ENCODE data around the gene RALGPS1. TPM values are rescaled to one million over a fixed set of nuclear protein-coding genes. Genes with fewer than 3 reads are reported as not detected.

RALGPS1 gene
- total and polyA plus RNA-seq, 10 donors = 2.5 to 27.3 (median 14.1) TPM

GRCh38 chr9:127181315-127181580 lies 266.7 kb downstream of the RALGPS1 start:
- Histone ChIP-seq H3K9me3 (no peaks in the 10 kb centered on the region), H3K27me3 (replicated peaks in 1 of 7) (no peaks in the 10 kb centered on the region), H3K27ac (peak overlapping the region in 5 of 8 donors; percentile 69 to 88 (median 81)), H3K4me3 (no peak overlapping the region), H3K36me3 (peaks cover 0 to 10% (median 0%) of the 10 kb centered on the region in 6 donors), H3K4me1 (peaks cover 0 to 52% (median 22%) of the 10 kb centered on the region in 6 donors)
- intact Hi-C loops (cut with DNase I; ENCODE audit: low total_unique reads) = no loop called here
- TF ChIP-seq CTCF (IDR thresholded peaks at IDR 0.05 in 8 of 11, conservative IDR thresholded peaks at IDR 0.05 in 3 of 11) (no peak), POLR2AphosphoS5 (IDR thresholded peaks at IDR 0.05) (no peak), POLR2A (IDR thresholded peaks at IDR 0.05) (no peak)
- 73 to 94% (median 93%) methylated on average over 1 to 3 of the region's 3 CpGs for WGBS, 5 donors
- DNase-seq = peak; percentile 37

- Histone ChIP-seq H3K36me3 (peaks cover 0 to 9% (median 0%) of the 10 kb centered on the region in 6 donors), H3K4me1 (peaks cover 0 to 55% (median 24%) of the 10 kb centered on the region in 6 donors), H3K27me3 (replicated peaks in 1 of 7) (no peaks in the 10 kb centered on the region), H3K9me3 (no peaks in the 10 kb centered on the region), H3K27ac (peak overlapping the region in 5 of 8 donors; percentile 69 to 88 (median 81)), H3K4me3 (no peak overlapping the region)
- 90 to 96% (median 94%) methylated on average over 6 of the region's 6 CpGs for WGBS, 5 donors
- DNase-seq = peak; percentile 17
- intact Hi-C loops (cut with DNase I; ENCODE audit: low total_unique reads) = no loop called here
- TF ChIP-seq POLR2A (IDR thresholded peaks at IDR 0.05) (no peak), CTCF (IDR thresholded peaks at IDR 0.05 in 8 of 11, conservative IDR thresholded peaks at IDR 0.05 in 3 of 11) (no peak), POLR2AphosphoS5 (IDR thresholded peaks at IDR 0.05) (no peak)
These were observed 267.1 kb downstream of the RALGPS1 start for GRCh38 chr9:127181595-127182190.

GRCh38 chr9:127182901-127183746 lies 268.5 kb downstream of the RALGPS1 start:
- Histone ChIP-seq H3K9me3 (no peaks in the 10 kb centered on the region), H3K4me1 (peaks cover 0 to 55% (median 25%) of the 10 kb centered on the region in 6 donors), H3K27me3 (replicated peaks in 1 of 7) (no peaks in the 10 kb centered on the region), H3K4me3 (no peak overlapping the region), H3K27ac (peak overlapping the region in 2 of 8 donors; percentile 68 to 69), H3K36me3 (peaks cover 0 to 9% (median 0%) of the 10 kb centered on the region in 6 donors)
- WGBS, 5 donors = 92 to 96% (median 94%) methylated on average over 13 to 14 of the region's 14 CpGs
- intact Hi-C loops (cut with DNase I; ENCODE audit: low total_unique reads) = no loop called here
- DNase-seq = peak; percentile 35
- TF ChIP-seq POLR2AphosphoS5 (IDR thresholded peaks at IDR 0.05) (no peak), CTCF (IDR thresholded peaks at IDR 0.05 in 8 of 11, conservative IDR thresholded peaks at IDR 0.05 in 3 of 11) (no peak), POLR2A (IDR thresholded peaks at IDR 0.05) (no peak)
